BLaER1 treated with 17β-estradiol and CSF1 and Interleukin-3, amounts not matched to agents 10 nM and 100 nM (cell line): ENCODE measurements around the gene ZWILCH.

Experiments used
- H3K27ac ChIP-seq, 11 experiments: shearing (Covaris generic); formaldehyde crosslinking; 2 replicates each; pipeline ENCODE4 v1.8.1; 2022
- H3K27me3 ChIP-seq, 11 experiments: shearing (Covaris generic); formaldehyde crosslinking; 2 replicates each; pipeline ENCODE4 v1.8.1; 2022
- H3K36me3 ChIP-seq, 11 experiments: shearing (Covaris generic); formaldehyde crosslinking; 2 replicates each; pipeline ENCODE4 v1.8.1; 2022
- H3K4me1 ChIP-seq, 10 experiments: shearing (Covaris generic); formaldehyde crosslinking; 2 replicates each; pipeline ENCODE4 v1.8.1; 2022
- H3K4me2 ChIP-seq, 11 experiments: shearing (Covaris generic); formaldehyde crosslinking; 2 replicates each; pipeline ENCODE4 v1.8.1; 2022
- H3K4me3 ChIP-seq, 10 experiments: shearing (Covaris generic); formaldehyde crosslinking; 2 replicates each; pipeline ENCODE4 v1.8.1; 2022
- H3K9ac ChIP-seq, 11 experiments: shearing (Covaris generic); formaldehyde crosslinking; 2 replicates each; pipeline ENCODE4 v1.8.1; 2022
- H3K9me3 ChIP-seq, 11 experiments: shearing (Covaris generic); formaldehyde crosslinking; replicated peaks in 1 of 11; 2 replicates each; pipeline ENCODE4 v1.8.1; 2022
- H4K20me1 ChIP-seq, 11 experiments: shearing (Covaris generic); formaldehyde crosslinking; 2 replicates each; pipeline ENCODE4 v1.8.1; 2022
- Cebpa-rat ChIP-seq, 11 experiments: shearing (Covaris generic); IDR thresholded peaks; 2 replicates each; pipeline ENCODE4 v1.8.1; 2022

Gene ZWILCH

GRCh38 chr15:66590435-66590834, 85.3 kb downstream of the ZWILCH start:
- H3K27me3 ChIP-seq, result no peaks in the 10 kb centered on the region
- no peaks in the 10 kb centered on the region for H4K20me1 ChIP-seq
- no peaks in the 10 kb centered on the region for H3K36me3 ChIP-seq
- no peak overlapping the region for H3K9ac ChIP-seq
- peaks cover 0 to 6% (median 0%) of the 10 kb centered on the region in 10 experiments; a peak in 2 of 20 replicates for H3K4me1 ChIP-seq
- H3K27ac ChIP-seq, result no peak overlapping the region
- TF ChIP-seq Cebpa-rat (IDR thresholded peaks at IDR 0.05), result no peak
- H3K9me3 ChIP-seq, result no peaks in the 10 kb centered on the region
- no peak overlapping the region for H3K4me2 ChIP-seq
- H3K4me3 ChIP-seq, result no peak overlapping the region

- no peaks in the 10 kb centered on the region for H3K27me3 ChIP-seq
- TF ChIP-seq Cebpa-rat (IDR thresholded peaks at IDR 0.05), result no peak
- H3K4me3 ChIP-seq, result no peak overlapping the region
- no peaks in the 10 kb centered on the region for H3K36me3 ChIP-seq
- no peaks in the 10 kb centered on the region for H3K9me3 ChIP-seq
- peaks cover 0 to 2% (median 0%) of the 10 kb centered on the region in 10 experiments; a peak in 2 of 20 replicates for H3K4me1 ChIP-seq
- no peak overlapping the region for H3K27ac ChIP-seq
- no peaks in the 10 kb centered on the region for H4K20me1 ChIP-seq
- H3K9ac ChIP-seq, result no peak overlapping the region
- H3K4me2 ChIP-seq, result no peak overlapping the region
These were observed 86.3 kb downstream of the ZWILCH start for GRCh38 chr15:66591322-66591862.

GRCh38 chr15:66592505-66593218, 87.5 kb downstream of the ZWILCH start:
- no peaks in the 10 kb centered on the region for H3K9me3 ChIP-seq
- no peaks in the 10 kb centered on the region for H3K36me3 ChIP-seq
- no peak overlapping the region for H3K4me3 ChIP-seq
- no peaks in the 10 kb centered on the region for H3K4me1 ChIP-seq
- no peaks in the 10 kb centered on the region for H4K20me1 ChIP-seq
- H3K27me3 ChIP-seq, result no peaks in the 10 kb centered on the region
- H3K4me2 ChIP-seq, result no peak overlapping the region
- H3K27ac ChIP-seq, result no peak overlapping the region
- no peak overlapping the region for H3K9ac ChIP-seq
- no peak for TF ChIP-seq Cebpa-rat (IDR thresholded peaks at IDR 0.05)

GRCh38 chr15:66593219-66593780, 88.2 kb downstream of the ZWILCH start:
- Histone ChIP-seq H3K36me3 (no peaks in the 10 kb centered on the region), H4K20me1 (no peaks in the 10 kb centered on the region), H3K4me3 (no peak overlapping the region), H3K4me2 (no peak overlapping the region), H3K27me3 (no peaks in the 10 kb centered on the region), H3K9me3 (no peaks in the 10 kb centered on the region), H3K4me1 (peaks cover 0 to 4% (median 0%) of the 10 kb centered on the region in 10 experiments; a peak in 3 of 20 replicates), H3K9ac (no peak overlapping the region), H3K27ac (no peak overlapping the region)
- TF ChIP-seq Cebpa-rat (IDR thresholded peaks at IDR 0.05), result no peak

- no peaks in the 10 kb centered on the region for H3K9me3 ChIP-seq
- H3K4me2 ChIP-seq, result no peak overlapping the region
- no peaks in the 10 kb centered on the region for H4K20me1 ChIP-seq
- H3K36me3 ChIP-seq, result no peaks in the 10 kb centered on the region
- H3K9ac ChIP-seq, result no peak overlapping the region
- peaks cover 0 to 6% (median 0%) of the 10 kb centered on the region in 10 experiments; a peak in 4 of 20 replicates for H3K4me1 ChIP-seq
- no peak overlapping the region for H3K4me3 ChIP-seq
- no peak overlapping the region for H3K27ac ChIP-seq
- TF ChIP-seq Cebpa-rat (IDR thresholded peaks at IDR 0.05), result no peak
- H3K27me3 ChIP-seq, result no peaks in the 10 kb centered on the region
These were observed 89.2 kb downstream of the ZWILCH start for GRCh38 chr15:66594344-66594743.

GRCh38 chr15:66594836-66595235, 89.7 kb downstream of the ZWILCH start:
- no peaks in the 10 kb centered on the region for H4K20me1 ChIP-seq
- H3K4me2 ChIP-seq, result no peak overlapping the region
- no peak overlapping the region for H3K27ac ChIP-seq
- H3K27me3 ChIP-seq, result no peaks in the 10 kb centered on the region
- no peaks in the 10 kb centered on the region for H3K9me3 ChIP-seq
- H3K36me3 ChIP-seq, result no peaks in the 10 kb centered on the region
- no peak for TF ChIP-seq Cebpa-rat (IDR thresholded peaks at IDR 0.05)
- no peak overlapping the region for H3K9ac ChIP-seq
- peaks cover 0 to 6% (median 0%) of the 10 kb centered on the region in 10 experiments; a peak in 4 of 20 replicates for H3K4me1 ChIP-seq
- no peak overlapping the region for H3K4me3 ChIP-seq

- no peaks in the 10 kb centered on the region for H3K9me3 ChIP-seq
- TF ChIP-seq Cebpa-rat (IDR thresholded peaks at IDR 0.05), result no peak
- H3K27ac ChIP-seq, result no peak overlapping the region
- H3K4me2 ChIP-seq, result no peak overlapping the region
- H4K20me1 ChIP-seq, result no peaks in the 10 kb centered on the region
- H3K27me3 ChIP-seq, result no peaks in the 10 kb centered on the region
- H3K36me3 ChIP-seq, result no peaks in the 10 kb centered on the region
- peaks cover 0 to 6% (median 0%) of the 10 kb centered on the region in 10 experiments; a peak in 4 of 20 replicates for H3K4me1 ChIP-seq
- H3K4me3 ChIP-seq, result no peak overlapping the region
- no peak overlapping the region for H3K9ac ChIP-seq
These were observed 90.2 kb downstream of the ZWILCH start for GRCh38 chr15:66595332-66595731.

GRCh38 chr15:66595931-66596545, 90.9 kb downstream of the ZWILCH start:
- no peak for TF ChIP-seq Cebpa-rat (IDR thresholded peaks at IDR 0.05)
- H3K36me3 ChIP-seq, result no peaks in the 10 kb centered on the region
- H3K27me3 ChIP-seq, result no peaks in the 10 kb centered on the region
- no peak overlapping the region for H3K9ac ChIP-seq
- H3K4me3 ChIP-seq, result no peak overlapping the region
- H3K4me2 ChIP-seq, result no peak overlapping the region
- peaks cover 0 to 6% (median 0%) of the 10 kb centered on the region in 10 experiments; a peak in 4 of 20 replicates for H3K4me1 ChIP-seq
- no peaks in the 10 kb centered on the region for H4K20me1 ChIP-seq
- H3K9me3 ChIP-seq, result no peaks in the 10 kb centered on the region
- H3K27ac ChIP-seq, result no peak overlapping the region

GRCh38 chr15:66598095-66598815, 93.1 kb downstream of the ZWILCH start:
- H3K4me3 ChIP-seq, result no peak overlapping the region
- no peaks in the 10 kb centered on the region for H3K9me3 ChIP-seq
- H3K4me1 ChIP-seq, result peaks cover 0 to 6% (median 0%) of the 10 kb centered on the region in 10 experiments; a peak in 4 of 20 replicates
- no peak overlapping the region for H3K9ac ChIP-seq
- H3K27ac ChIP-seq, result no peak overlapping the region
- no peaks in the 10 kb centered on the region for H3K36me3 ChIP-seq
- no peak for TF ChIP-seq Cebpa-rat (IDR thresholded peaks at IDR 0.05)
- no peaks in the 10 kb centered on the region for H4K20me1 ChIP-seq
- no peaks in the 10 kb centered on the region for H3K27me3 ChIP-seq
- H3K4me2 ChIP-seq, result peak overlapping the region in 2 of 11 experiments; percentile 7 to 9; a peak in 1 of 22 replicates
